Measurements from ENCODE around the gene LIME1. TPM values are rescaled to one million over a fixed set of nuclear protein-coding genes. Genes with fewer than 3 reads are reported as not detected.

Gene LIME1
- total RNA-seq, 1 donor from 2014 or later = 8.1 TPM

- H3K4me1 Mint-ChIP-seq (ENCODE audit: unreplicated experiment) = no peaks in the 10 kb centered on the region
- peaks cover 13% of the 10 kb centered on the region for H3K27me3 Mint-ChIP-seq (ENCODE audit: unreplicated experiment)
- peaks cover 28% of the 10 kb centered on the region for H3K36me3 Mint-ChIP-seq (ENCODE audit: low read depth, unreplicated experiment)
- no peaks in the 10 kb centered on the region for H3K9me3 Mint-ChIP-seq (ENCODE audit: unreplicated experiment)
- H3K27ac Mint-ChIP-seq (ENCODE audit: unreplicated experiment) = no peak overlapping the region
- DNase-seq (ENCODE audit: low spot score) = no peak
- H3K4me3 Mint-ChIP-seq (ENCODE audit: unreplicated experiment) = no peak overlapping the region
- TF ChIP-seq CTCF (IDR thresholded peaks at IDR 0.05; ENCODE audit: unreplicated experiment) = no peak
Measured at GRCh38 chr20:63731410-63731809, 5.1 kb upstream of the LIME1 start.

GRCh38 chr20:63732118-63733095, 4.1 kb upstream of the LIME1 start:
- no peak overlapping the region for H3K27ac Mint-ChIP-seq (ENCODE audit: unreplicated experiment)
- peaks cover 16% of the 10 kb centered on the region for H3K27me3 Mint-ChIP-seq (ENCODE audit: unreplicated experiment)
- H3K9me3 Mint-ChIP-seq (ENCODE audit: unreplicated experiment) = no peaks in the 10 kb centered on the region
- H3K4me3 Mint-ChIP-seq (ENCODE audit: unreplicated experiment) = no peak overlapping the region
- peaks cover 24% of the 10 kb centered on the region for H3K36me3 Mint-ChIP-seq (ENCODE audit: low read depth, unreplicated experiment)
- TF ChIP-seq CTCF (IDR thresholded peaks at IDR 0.05; ENCODE audit: unreplicated experiment) = no peak
- DNase-seq (ENCODE audit: low spot score) = no peak
- H3K4me1 Mint-ChIP-seq (ENCODE audit: unreplicated experiment) = no peaks in the 10 kb centered on the region

- Mint-ChIP-seq H3K36me3 (ENCODE audit: low read depth, unreplicated experiment) (peaks cover 24% of the 10 kb centered on the region), H3K4me3 (ENCODE audit: unreplicated experiment) (no peak overlapping the region), H3K4me1 (ENCODE audit: unreplicated experiment) (no peaks in the 10 kb centered on the region), H3K27ac (ENCODE audit: unreplicated experiment) (no peak overlapping the region), H3K27me3 (ENCODE audit: unreplicated experiment) (peaks cover 16% of the 10 kb centered on the region), H3K9me3 (ENCODE audit: unreplicated experiment) (no peaks in the 10 kb centered on the region)
- DNase-seq (ENCODE audit: low spot score) = no peak
- TF ChIP-seq CTCF (IDR thresholded peaks at IDR 0.05; ENCODE audit: unreplicated experiment) = no peak
Measured at GRCh38 chr20:63733117-63733516, 3.3 kb upstream of the LIME1 start.

DNA sequence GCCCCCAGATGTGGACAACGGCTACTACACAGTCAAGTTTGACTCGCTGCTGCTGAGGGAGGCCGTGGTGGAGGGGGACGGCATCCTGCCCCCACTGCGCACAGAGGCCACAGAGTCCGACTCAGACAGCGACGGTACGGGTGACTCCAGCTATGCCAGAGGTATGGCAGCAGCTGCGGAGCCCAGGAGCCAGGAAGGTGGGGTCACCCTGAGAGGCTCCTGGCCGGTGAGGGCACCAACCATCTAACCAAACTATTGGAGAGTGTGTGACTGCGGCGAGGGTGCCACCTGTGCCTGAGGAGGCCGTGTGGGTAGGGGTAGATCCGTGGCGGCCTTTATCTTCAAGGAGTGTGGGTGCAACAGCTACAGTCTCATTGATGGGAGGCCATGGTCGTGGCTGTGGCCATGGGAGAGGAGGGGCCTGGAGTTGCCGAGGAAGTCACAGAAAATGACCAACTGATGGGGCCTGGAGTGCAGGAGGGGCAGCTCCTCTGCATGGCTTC, 2.8 kb upstream of the LIME1 start:
- H3K9me3 Mint-ChIP-seq (ENCODE audit: unreplicated experiment) = no peaks in the 10 kb centered on the region
- peak overlapping the region; percentile 14 for H3K27ac Mint-ChIP-seq (ENCODE audit: unreplicated experiment)
- no peaks in the 10 kb centered on the region for H3K4me1 Mint-ChIP-seq (ENCODE audit: unreplicated experiment)
- peak overlapping the region; percentile 74 for H3K4me3 Mint-ChIP-seq (ENCODE audit: unreplicated experiment)
- no peak for TF ChIP-seq CTCF (IDR thresholded peaks at IDR 0.05; ENCODE audit: unreplicated experiment)
- DNase-seq (ENCODE audit: low spot score) = no peak
- H3K36me3 Mint-ChIP-seq (ENCODE audit: low read depth, unreplicated experiment) = peaks cover 22% of the 10 kb centered on the region
- H3K27me3 Mint-ChIP-seq (ENCODE audit: unreplicated experiment) = peaks cover 16% of the 10 kb centered on the region

Data from endothelial cell (in vitro differentiated cells).